ENCODE results near the gene SLC25A14.
A peak's percentile ranks its signal among the peaks of the same experiment; 100 is the strongest.
"Not testable (repeated sequence)": the region's sequence is repeated elsewhere in the genome, so short reads cannot be mapped to it uniquely, and the experiment has no call there.

The SLC25A14 gene, protein sequence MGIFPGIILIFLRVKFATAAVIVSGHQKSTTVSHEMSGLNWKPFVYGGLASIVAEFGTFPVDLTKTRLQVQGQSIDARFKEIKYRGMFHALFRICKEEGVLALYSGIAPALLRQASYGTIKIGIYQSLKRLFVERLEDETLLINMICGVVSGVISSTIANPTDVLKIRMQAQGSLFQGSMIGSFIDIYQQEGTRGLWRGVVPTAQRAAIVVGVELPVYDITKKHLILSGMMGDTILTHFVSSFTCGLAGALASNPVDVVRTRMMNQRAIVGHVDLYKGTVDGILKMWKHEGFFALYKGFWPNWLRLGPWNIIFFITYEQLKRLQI
- total RNA-seq: 6.4 to 12.1 (median 8.4) reads per million in 9 experiments

DNA sequence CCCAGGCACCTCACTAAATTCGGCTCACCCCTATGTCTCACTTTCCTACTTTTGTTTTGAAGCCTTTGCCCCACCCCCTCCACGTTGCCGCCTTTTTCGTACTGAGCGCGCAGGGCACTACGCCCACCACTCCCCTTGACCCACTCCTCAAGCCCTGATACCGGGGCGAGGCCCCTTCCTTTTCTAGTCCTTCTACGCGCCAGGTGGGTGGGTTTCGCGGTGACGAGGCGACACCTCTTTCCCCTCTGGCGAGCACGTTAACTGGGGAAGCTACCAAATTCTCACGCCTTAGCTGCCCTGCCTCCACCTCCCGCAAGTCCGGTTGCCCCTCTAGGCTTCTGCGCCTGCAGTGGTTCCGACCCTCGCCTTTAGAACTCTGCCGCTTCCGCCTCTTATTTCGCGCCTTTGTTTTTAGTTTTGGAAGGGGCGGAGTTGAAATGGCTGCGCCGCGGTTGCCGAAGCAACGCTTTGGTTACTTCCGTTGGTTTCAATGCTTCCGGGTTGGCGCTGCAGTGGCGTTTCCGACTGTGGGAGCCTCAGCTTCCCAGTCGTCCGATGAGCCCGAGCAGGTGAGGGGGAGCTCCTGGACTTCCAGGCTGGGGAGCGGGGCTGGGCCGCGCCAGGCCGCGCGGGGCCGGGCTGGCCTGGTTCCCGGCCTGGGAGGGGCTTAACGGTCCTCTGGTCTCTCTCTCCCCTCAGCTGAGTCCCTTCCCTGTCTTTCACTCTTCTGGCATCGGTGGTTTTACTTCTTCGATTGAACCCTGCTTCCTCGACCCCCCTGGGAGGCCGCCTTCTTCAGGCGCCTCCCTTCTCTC lies at the start of gene SLC25A14:
Gene SLC25A14 (plus strand): TSS at position 512 of the 815 bp plus-strand sequence. CDS start 360 bp downstream, outside the sequence.
- peaks cover 17 to 21% of the 10 kb centered on the region in 2 donors for H3K4me1 Mint-ChIP-seq (ENCODE audit: low read depth in 2 of 2)
- peak within 1 kb of the TSS; percentile 96 to 99 for H3K4me3 Mint-ChIP-seq
- H3K27me3 Mint-ChIP-seq: no peaks in the 10 kb centered on the region
- H3K9me3 Mint-ChIP-seq: no peaks in the 10 kb centered on the region
- ATAC-seq (replicated peaks): peak; percentile 93
- H3K27ac Mint-ChIP-seq: peak within 1 kb of the TSS; percentile 91 to 92
- H3K36me3 Mint-ChIP-seq (ENCODE audit: insufficient read depth): peaks cover 6% of the 10 kb centered on the region
- peak; percentile 62 to 67 (median 64) for DNase-seq

GRCh38 chrX:130295519-130296296 lies 44.0 kb upstream of the SLC25A14 start:
- H3K27ac Mint-ChIP-seq: no peak overlapping the region
- no peaks in the 10 kb centered on the region for H3K36me3 Mint-ChIP-seq (ENCODE audit: insufficient read depth)

DNA sequence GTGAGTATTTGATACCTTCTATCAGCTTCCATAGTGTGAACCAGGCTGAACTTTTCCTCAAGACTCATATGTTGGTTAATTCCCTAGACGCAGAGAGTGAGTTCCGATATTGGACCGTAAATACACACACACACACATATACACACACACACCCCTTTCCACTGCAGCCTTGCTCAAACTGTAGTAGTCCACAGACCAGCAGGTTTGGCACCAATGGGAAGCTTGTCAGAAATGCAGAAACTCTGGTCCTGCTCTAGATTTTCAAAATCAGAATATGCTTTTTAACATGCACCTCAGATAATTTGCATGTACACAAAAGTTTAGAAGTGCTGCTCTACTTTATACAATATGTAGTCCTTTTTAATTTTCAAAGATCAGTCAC lies 43.4 kb upstream of the SLC25A14 start:
- Mint-ChIP-seq H3K27me3 (no peaks in the 10 kb centered on the region), H3K4me3 (no peak overlapping the region), H3K27ac (no peak overlapping the region), H3K36me3 (ENCODE audit: insufficient read depth) (no peaks in the 10 kb centered on the region), H3K9me3 (no peaks in the 10 kb centered on the region), H3K4me1 (ENCODE audit: low read depth in 2 of 2) (no peaks in the 10 kb centered on the region)
- DNase-seq (no peak), ATAC-seq (replicated peaks) (no peak)

More at GRCh38 chrX:130295519-130296296, 44.0 kb upstream of the SLC25A14 start:
- DNase-seq (no peak), ATAC-seq (replicated peaks) (no peak)
- no peaks in the 10 kb centered on the region for H3K9me3 Mint-ChIP-seq
- H3K27me3 Mint-ChIP-seq: no peaks in the 10 kb centered on the region
- H3K4me3 Mint-ChIP-seq: no peak overlapping the region
- H3K4me1 Mint-ChIP-seq (ENCODE audit: low read depth in 2 of 2): no peaks in the 10 kb centered on the region

GRCh38 chrX:130296743-130297142 lies 43.0 kb upstream of the SLC25A14 start:
- ATAC-seq (replicated peaks): no peak
- Mint-ChIP-seq H3K4me3 (no peak overlapping the region), H3K4me1 (ENCODE audit: low read depth in 2 of 2) (no peaks in the 10 kb centered on the region), H3K27ac (no peak overlapping the region), H3K9me3 (no peaks in the 10 kb centered on the region), H3K36me3 (ENCODE audit: insufficient read depth) (no peaks in the 10 kb centered on the region), H3K27me3 (no peaks in the 10 kb centered on the region)
- DNase-seq: no peak

GRCh38 chrX:130299279-130300009 lies 40.3 kb upstream of the SLC25A14 start:
- no peak overlapping the region for H3K27ac Mint-ChIP-seq
- no peaks in the 10 kb centered on the region for H3K36me3 Mint-ChIP-seq (ENCODE audit: insufficient read depth)
- no peaks in the 10 kb centered on the region for H3K27me3 Mint-ChIP-seq
- no peak overlapping the region for H3K4me3 Mint-ChIP-seq
- no peak for ATAC-seq (replicated peaks)
- H3K9me3 Mint-ChIP-seq: no peaks in the 10 kb centered on the region
- no peaks in the 10 kb centered on the region for H3K4me1 Mint-ChIP-seq (ENCODE audit: low read depth in 2 of 2)
- no peak for DNase-seq

- no peak for ATAC-seq (replicated peaks)
- Mint-ChIP-seq H3K27ac (no peak overlapping the region), H3K27me3 (no peaks in the 10 kb centered on the region), H3K4me3 (no peak overlapping the region), H3K36me3 (ENCODE audit: insufficient read depth) (no peaks in the 10 kb centered on the region), H3K9me3 (no peaks in the 10 kb centered on the region), H3K4me1 (ENCODE audit: low read depth in 2 of 2) (no peaks in the 10 kb centered on the region)
- DNase-seq: no peak
These were observed 39.8 kb upstream of the SLC25A14 start for GRCh38 chrX:130300010-130300282.

DNA sequence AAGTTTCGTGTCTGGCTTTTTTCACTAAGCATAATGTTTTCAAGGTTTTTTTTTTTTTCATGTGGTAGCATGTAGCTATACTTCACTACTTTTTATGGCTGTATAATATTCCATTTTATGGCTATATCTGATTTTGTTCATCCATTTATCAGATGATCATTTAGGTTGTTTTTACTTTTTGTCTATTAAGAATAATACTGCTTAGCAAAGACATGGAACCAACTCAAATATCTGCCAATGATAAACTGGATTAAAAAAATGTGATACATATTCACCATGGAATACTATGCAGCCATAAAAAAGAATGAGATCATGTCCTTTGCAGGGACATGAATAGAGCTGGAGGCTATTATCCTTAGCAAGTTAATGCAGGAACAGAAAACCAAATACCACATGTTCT lies 38.3 kb upstream of the SLC25A14 start:
- Mint-ChIP-seq H3K27me3 (no peaks in the 10 kb centered on the region), H3K4me1 (ENCODE audit: low read depth in 2 of 2) (no peaks in the 10 kb centered on the region), H3K27ac (no peak overlapping the region), H3K9me3 (no peaks in the 10 kb centered on the region), H3K36me3 (ENCODE audit: insufficient read depth) (no peaks in the 10 kb centered on the region), H3K4me3 (no peak overlapping the region)
- no peak for ATAC-seq (replicated peaks)
- DNase-seq: no peak

GRCh38 chrX:130301977-130302376 lies 37.7 kb upstream of the SLC25A14 start:
- no peak for DNase-seq
- no peaks in the 10 kb centered on the region for H3K4me1 Mint-ChIP-seq (ENCODE audit: low read depth in 2 of 2)
- ATAC-seq (replicated peaks): no peak
- H3K27me3 Mint-ChIP-seq: no peaks in the 10 kb centered on the region
- H3K4me3 Mint-ChIP-seq: no peak overlapping the region
- H3K9me3 Mint-ChIP-seq: no peaks in the 10 kb centered on the region
- H3K27ac Mint-ChIP-seq: no peak overlapping the region
- no peaks in the 10 kb centered on the region for H3K36me3 Mint-ChIP-seq (ENCODE audit: insufficient read depth)

- no peak for ATAC-seq (replicated peaks)
- no peak for DNase-seq
- Mint-ChIP-seq H3K4me1 (ENCODE audit: low read depth in 2 of 2) (no peaks in the 10 kb centered on the region), H3K4me3 (no peak overlapping the region), H3K27ac (no peak overlapping the region), H3K27me3 (no peaks in the 10 kb centered on the region), H3K36me3 (ENCODE audit: insufficient read depth) (no peaks in the 10 kb centered on the region), H3K9me3 (no peaks in the 10 kb centered on the region)
These were observed 34.9 kb upstream of the SLC25A14 start for GRCh38 chrX:130304587-130305368.

GRCh38 chrX:130319886-130320285 lies 19.8 kb upstream of the SLC25A14 start:
- not testable (repeated sequence) for H3K9me3 Mint-ChIP-seq; H3K4me1 Mint-ChIP-seq (ENCODE audit: low read depth in 2 of 2); H3K36me3 Mint-ChIP-seq (ENCODE audit: insufficient read depth); H3K27ac Mint-ChIP-seq; DNase-seq; H3K4me3 Mint-ChIP-seq; ATAC-seq (replicated peaks)
- peaks cover 24 to 27% of the 10 kb centered on the region in 2 donors for H3K27me3 Mint-ChIP-seq

GRCh38 chrX:130321550-130321949 lies 18.2 kb upstream of the SLC25A14 start:
- ATAC-seq (replicated peaks) (no peak), DNase-seq (no peak)
- Mint-ChIP-seq H3K36me3 (ENCODE audit: insufficient read depth) (no peaks in the 10 kb centered on the region), H3K4me3 (no peak overlapping the region), H3K27ac (no peak overlapping the region), H3K9me3 (no peaks in the 10 kb centered on the region), H3K27me3 (peaks cover 15 to 18% of the 10 kb centered on the region in 2 donors), H3K4me1 (ENCODE audit: low read depth in 2 of 2) (no peaks in the 10 kb centered on the region)

DNA sequence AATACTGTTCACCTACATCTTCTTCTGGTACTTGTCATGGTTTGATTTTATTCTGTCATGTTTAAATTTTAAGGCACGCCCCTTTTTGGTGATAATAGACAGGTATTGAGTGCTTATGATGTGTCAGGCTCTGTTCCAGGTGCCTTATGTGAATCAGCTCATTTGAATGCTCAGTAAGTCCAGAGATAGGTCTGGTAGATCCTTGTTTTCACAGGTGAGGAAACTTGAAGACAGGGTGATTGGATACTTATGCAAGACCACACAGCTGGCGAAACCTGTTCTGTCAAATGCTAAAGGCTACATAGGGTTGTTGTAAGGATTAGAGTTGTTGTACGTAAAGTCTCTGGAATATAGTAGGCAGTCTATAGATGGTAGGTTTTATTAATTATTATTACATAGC lies 9.6 kb upstream of the SLC25A14 start:
- Mint-ChIP-seq H3K36me3 (ENCODE audit: insufficient read depth) (peaks cover 3% of the 10 kb centered on the region), H3K9me3 (no peaks in the 10 kb centered on the region), H3K4me3 (no peak overlapping the region), H3K27ac (no peak overlapping the region), H3K4me1 (ENCODE audit: low read depth in 2 of 2) (no peaks in the 10 kb centered on the region), H3K27me3 (peaks cover 14 to 29% of the 10 kb centered on the region in 2 donors)
- no peak for ATAC-seq (replicated peaks)
- no peak for DNase-seq

Data from effector memory CD8-positive, alpha-beta T cell (primary cell).